ENCODE data around the gene ARRDC4.

Gene ARRDC4

DNA sequence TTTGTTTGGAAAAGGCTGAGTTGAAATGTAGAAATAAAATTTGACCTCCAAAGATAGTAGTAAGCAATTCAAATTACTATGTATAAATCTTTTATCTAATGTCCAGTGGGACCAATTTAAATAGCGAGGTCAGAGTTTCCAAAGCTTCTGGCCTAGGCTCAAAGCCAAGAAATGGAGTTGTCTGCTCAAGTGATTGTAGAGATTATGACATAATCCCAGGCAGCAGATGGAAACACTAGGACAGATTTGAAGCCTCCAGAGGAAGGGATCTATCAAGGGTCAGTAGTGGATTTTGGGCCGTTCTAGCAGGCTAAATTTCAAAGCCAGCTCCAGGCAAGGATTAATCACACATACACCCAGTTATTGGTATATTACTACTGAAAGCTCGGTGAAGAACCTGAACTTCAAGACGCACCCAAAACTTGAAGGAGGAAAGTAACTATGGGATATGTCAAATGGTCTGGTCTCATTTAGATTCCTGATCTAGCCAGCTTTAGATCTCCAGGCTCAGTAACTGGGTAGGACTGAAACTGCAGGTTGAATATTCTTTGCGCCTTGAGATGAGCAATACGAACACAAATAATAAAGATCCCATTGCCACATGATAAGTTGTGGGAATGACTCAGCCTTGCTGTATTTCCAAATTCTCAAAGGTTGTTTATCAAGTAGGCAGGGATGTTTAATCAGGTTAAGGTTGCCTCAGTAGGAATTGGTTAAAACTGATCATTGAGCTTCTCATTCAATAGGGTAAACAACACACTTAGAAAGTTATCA, 30.9 kb upstream of the ARRDC4 start:
- no peak overlapping the region for H3K14ac ChIP-seq (ENCODE audit: low read length in 2 of 2)

DNA sequence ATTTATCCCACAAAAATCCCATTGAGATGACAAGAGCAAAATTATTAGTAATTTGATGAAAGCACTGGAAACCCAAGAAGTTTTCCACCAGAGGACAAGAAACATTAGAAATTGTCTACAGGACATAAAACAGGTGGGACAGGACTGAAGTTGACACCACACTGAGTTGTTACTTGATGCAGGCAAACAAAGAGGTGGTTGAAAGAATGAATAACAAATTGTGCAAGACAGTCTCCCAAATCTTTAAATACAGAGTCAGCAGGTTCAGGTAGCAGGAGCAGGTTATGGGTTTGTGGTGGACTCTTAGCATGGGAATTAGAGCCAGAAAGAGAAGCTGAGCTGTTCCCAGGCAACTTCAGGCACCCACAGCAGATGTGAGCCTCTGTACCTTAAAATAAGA, 30.3 kb upstream of the ARRDC4 start:
- H2AFZ ChIP-seq (ENCODE audit: low read depth, low read length) = no peak overlapping the region
- no peaks in the 10 kb centered on the region for H3K36me3 ChIP-seq (ENCODE audit: control insufficient read depth in 1 of 2, insufficient read depth in 2 of 2, low read depth in 1 of 2, low read length in 2 of 2)
- H3K79me1 ChIP-seq (replicated peaks; ENCODE audit: low read length, poor library complexity, severe bottlenecking) = no peaks in the 10 kb centered on the region
- H2BK5ac ChIP-seq (ENCODE audit: low read depth, low read length, poor library complexity, severe bottlenecking) = no peak overlapping the region
- H3K14ac ChIP-seq (ENCODE audit: low read length in 2 of 2) = no peak overlapping the region
- H3K18ac ChIP-seq (ENCODE audit: low read depth in 1 of 2, low read length in 2 of 2) = no peak overlapping the region
- H3K9ac ChIP-seq (ENCODE audit: low read length) = no peak overlapping the region
- no peak overlapping the region for H2BK12ac ChIP-seq (ENCODE audit: low read length in 2 of 2)
- H4K8ac ChIP-seq (ENCODE audit: low read length) = no peak overlapping the region
- no peak overlapping the region for H3K4me3 ChIP-seq (ENCODE audit: insufficient read depth in 1 of 2, low read depth in 1 of 2, low read length in 2 of 2)
- peaks cover 12% of the 10 kb centered on the region for H3K9me3 ChIP-seq (ENCODE audit: control insufficient read depth, low read length)
- no peak for DNase-seq
- H3K23ac ChIP-seq (ENCODE audit: low read length in 2 of 2) = no peak overlapping the region
- H3K27me3 ChIP-seq (ENCODE audit: control insufficient read depth in 1 of 2, insufficient read depth in 1 of 2, low read length in 2 of 2) = peaks cover 0 to 2% of the 10 kb centered on the region in 2 experiments
- no peak overlapping the region for H2BK120ac ChIP-seq (ENCODE audit: low read depth, low read length)
- H3K4ac ChIP-seq (ENCODE audit: low read depth in 1 of 2, low read length in 2 of 2) = no peak overlapping the region
- H3K27ac ChIP-seq (ENCODE audit: low read length, poor library complexity, severe bottlenecking) = no peak overlapping the region
- H4K91ac ChIP-seq (ENCODE audit: low read length) = no peak overlapping the region
- no peak overlapping the region for H3K4me2 ChIP-seq (ENCODE audit: low read length, poor library complexity, severe bottlenecking)
- no peak overlapping the region for H2AK5ac ChIP-seq (ENCODE audit: low read length, severe bottlenecking)
- H3K4me1 ChIP-seq (ENCODE audit: control insufficient read depth, insufficient read depth, low read depth, low read length) = no peaks in the 10 kb centered on the region
- no peak overlapping the region for H2BK15ac ChIP-seq (ENCODE audit: low read depth, poor library complexity, severe bottlenecking)

More for the DNA sequence above, 30.9 kb upstream of the ARRDC4 start:
- Histone ChIP-seq H3K4me1 (ENCODE audit: control insufficient read depth, insufficient read depth, low read depth, low read length) (no peaks in the 10 kb centered on the region), H3K4me3 (ENCODE audit: insufficient read depth in 1 of 2, low read depth in 1 of 2, low read length in 2 of 2) (no peak overlapping the region), H2AFZ (ENCODE audit: low read depth, low read length) (no peak overlapping the region), H2BK120ac (ENCODE audit: low read depth, low read length) (no peak overlapping the region), H2AK5ac (ENCODE audit: low read length, severe bottlenecking) (no peak overlapping the region), H4K91ac (ENCODE audit: low read length) (no peak overlapping the region), H3K27ac (ENCODE audit: low read length, poor library complexity, severe bottlenecking) (no peak overlapping the region), H2BK12ac (ENCODE audit: low read length in 2 of 2) (no peak overlapping the region), H3K4ac (ENCODE audit: low read depth in 1 of 2, low read length in 2 of 2) (no peak overlapping the region), H3K9me3 (ENCODE audit: control insufficient read depth, low read length) (peaks cover 18% of the 10 kb centered on the region), H2BK15ac (ENCODE audit: low read depth, poor library complexity, severe bottlenecking) (no peak overlapping the region), H3K79me1 (replicated peaks; ENCODE audit: low read length, poor library complexity, severe bottlenecking) (no peaks in the 10 kb centered on the region), H3K23ac (ENCODE audit: low read length in 2 of 2) (no peak overlapping the region), H3K27me3 (ENCODE audit: control insufficient read depth in 1 of 2, insufficient read depth in 1 of 2, low read length in 2 of 2) (peaks cover 0 to 2% of the 10 kb centered on the region in 2 experiments), H3K36me3 (ENCODE audit: control insufficient read depth in 1 of 2, insufficient read depth in 2 of 2, low read depth in 1 of 2, low read length in 2 of 2) (no peaks in the 10 kb centered on the region), H2BK5ac (ENCODE audit: low read depth, low read length, poor library complexity, severe bottlenecking) (no peak overlapping the region), H3K9ac (ENCODE audit: low read length) (no peak overlapping the region), H4K8ac (ENCODE audit: low read length) (no peak overlapping the region), H3K18ac (ENCODE audit: low read depth in 1 of 2, low read length in 2 of 2) (no peak overlapping the region), H3K4me2 (ENCODE audit: low read length, poor library complexity, severe bottlenecking) (no peak overlapping the region)
- DNase-seq = no peak
- WGBS = 72% methylated on average over 5 of the region's 6 CpGs

DNA sequence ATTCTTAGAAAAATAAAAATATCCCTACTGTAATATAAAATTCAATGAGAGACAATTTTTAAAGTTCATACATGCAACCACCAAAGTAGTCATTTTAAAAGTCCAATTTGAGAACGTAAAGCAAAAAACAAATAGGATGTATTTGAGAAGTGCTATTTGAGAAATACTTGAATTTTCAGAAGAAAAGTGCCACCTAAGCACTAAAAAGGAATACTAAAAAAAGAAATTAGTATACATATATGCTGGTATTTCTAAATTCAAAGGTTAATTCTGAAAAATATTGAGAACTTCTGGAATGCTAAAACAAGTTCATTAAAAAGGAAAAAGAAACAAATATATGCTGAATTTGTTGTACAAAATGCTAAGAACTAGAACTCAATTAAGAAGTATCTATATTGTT, 29.2 kb upstream of the ARRDC4 start:
- H3K27me3 ChIP-seq (ENCODE audit: control insufficient read depth in 1 of 2, insufficient read depth in 1 of 2, low read length in 2 of 2) = peaks cover 0 to 2% of the 10 kb centered on the region in 2 experiments
- no peak overlapping the region for H3K14ac ChIP-seq (ENCODE audit: low read length in 2 of 2)
- H3K9ac ChIP-seq (ENCODE audit: low read length) = no peak overlapping the region
- no peak overlapping the region for H3K4ac ChIP-seq (ENCODE audit: low read depth in 1 of 2, low read length in 2 of 2)
- no peak overlapping the region for H2AK5ac ChIP-seq (ENCODE audit: low read length, severe bottlenecking)
- H2BK120ac ChIP-seq (ENCODE audit: low read depth, low read length) = no peak overlapping the region
- DNase-seq = no peak
- H4K8ac ChIP-seq (ENCODE audit: low read length) = no peak overlapping the region
- no peak overlapping the region for H4K91ac ChIP-seq (ENCODE audit: low read length)
- H2BK12ac ChIP-seq (ENCODE audit: low read length in 2 of 2) = no peak overlapping the region
- H2AFZ ChIP-seq (ENCODE audit: low read depth, low read length) = no peak overlapping the region
- H2BK15ac ChIP-seq (ENCODE audit: low read depth, poor library complexity, severe bottlenecking) = no peak overlapping the region
- H3K4me1 ChIP-seq (ENCODE audit: control insufficient read depth, insufficient read depth, low read depth, low read length) = no peaks in the 10 kb centered on the region
- H3K4me2 ChIP-seq (ENCODE audit: low read length, poor library complexity, severe bottlenecking) = no peak overlapping the region
- H3K79me1 ChIP-seq (replicated peaks; ENCODE audit: low read length, poor library complexity, severe bottlenecking) = no peaks in the 10 kb centered on the region
- H3K18ac ChIP-seq (ENCODE audit: low read depth in 1 of 2, low read length in 2 of 2) = no peak overlapping the region
- WGBS = no CpG with 5 or more reads among the region's 1 CpG
- H3K23ac ChIP-seq (ENCODE audit: low read length in 2 of 2) = no peak overlapping the region
- H2BK5ac ChIP-seq (ENCODE audit: low read depth, low read length, poor library complexity, severe bottlenecking) = no peak overlapping the region
- no peaks in the 10 kb centered on the region for H3K36me3 ChIP-seq (ENCODE audit: control insufficient read depth in 1 of 2, insufficient read depth in 2 of 2, low read depth in 1 of 2, low read length in 2 of 2)
- no peak overlapping the region for H3K27ac ChIP-seq (ENCODE audit: low read length, poor library complexity, severe bottlenecking)
- H3K9me3 ChIP-seq (ENCODE audit: control insufficient read depth, low read length) = peaks cover under 1% of the 10 kb centered on the region
- H3K4me3 ChIP-seq (ENCODE audit: insufficient read depth in 1 of 2, low read depth in 1 of 2, low read length in 2 of 2) = no peak overlapping the region

DNA sequence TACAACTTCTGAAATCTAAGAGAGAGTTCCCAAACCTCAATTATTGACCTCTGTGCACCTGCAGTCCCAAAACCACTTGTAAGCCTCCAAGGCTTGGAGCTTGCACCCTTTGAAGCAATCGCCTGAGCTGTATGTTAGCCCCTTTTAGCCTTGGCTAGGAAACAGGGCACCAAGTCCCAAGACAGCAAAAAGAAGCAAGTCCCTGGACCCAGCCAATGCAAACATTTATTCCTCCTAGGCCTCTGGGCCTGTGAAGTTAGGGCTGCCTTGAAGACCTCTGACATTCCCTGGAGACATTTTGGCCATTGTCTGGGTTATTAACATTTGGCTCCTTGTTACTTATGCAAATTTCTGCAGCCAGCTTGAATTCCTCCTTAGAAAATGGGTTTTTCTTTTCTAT, 26.9 kb upstream of the ARRDC4 start:
- Histone ChIP-seq H3K9me3 (ENCODE audit: control insufficient read depth, low read length) (no peaks in the 10 kb centered on the region), H2AK5ac (ENCODE audit: low read length, severe bottlenecking) (no peak overlapping the region), H2BK12ac (ENCODE audit: low read length in 2 of 2) (no peak overlapping the region), H2BK15ac (ENCODE audit: low read depth, poor library complexity, severe bottlenecking) (no peak overlapping the region), H2AFZ (ENCODE audit: low read depth, low read length) (no peak overlapping the region), H3K14ac (ENCODE audit: low read length in 2 of 2) (no peak overlapping the region), H3K27ac (ENCODE audit: low read length, poor library complexity, severe bottlenecking) (no peak overlapping the region), H3K79me1 (replicated peaks; ENCODE audit: low read length, poor library complexity, severe bottlenecking) (no peaks in the 10 kb centered on the region), H2BK120ac (ENCODE audit: low read depth, low read length) (no peak overlapping the region), H2BK5ac (ENCODE audit: low read depth, low read length, poor library complexity, severe bottlenecking) (no peak overlapping the region), H3K4ac (ENCODE audit: low read depth in 1 of 2, low read length in 2 of 2) (no peak overlapping the region), H3K4me3 (ENCODE audit: insufficient read depth in 1 of 2, low read depth in 1 of 2, low read length in 2 of 2) (no peak overlapping the region), H3K27me3 (ENCODE audit: control insufficient read depth in 1 of 2, insufficient read depth in 1 of 2, low read length in 2 of 2) (peaks cover 0 to 2% of the 10 kb centered on the region in 2 experiments), H3K18ac (ENCODE audit: low read depth in 1 of 2, low read length in 2 of 2) (no peak overlapping the region), H3K4me2 (ENCODE audit: low read length, poor library complexity, severe bottlenecking) (no peak overlapping the region), H3K23ac (ENCODE audit: low read length in 2 of 2) (no peak overlapping the region), H4K91ac (ENCODE audit: low read length) (no peak overlapping the region), H3K36me3 (ENCODE audit: control insufficient read depth in 1 of 2, insufficient read depth in 2 of 2, low read depth in 1 of 2, low read length in 2 of 2) (no peaks in the 10 kb centered on the region), H3K9ac (ENCODE audit: low read length) (no peak overlapping the region), H4K8ac (ENCODE audit: low read length) (no peak overlapping the region), H3K4me1 (ENCODE audit: control insufficient read depth, insufficient read depth, low read depth, low read length) (no peaks in the 10 kb centered on the region)
- WGBS = 76% methylated on average over 1 of the region's 1 CpG
- no peak for DNase-seq

Data from mesenchymal stem cell (in vitro differentiated cells and primary cell).